ENCODE measurements around the gene LRP11. TPM values are rescaled to one million over a fixed set of nuclear protein-coding genes. Genes with fewer than 3 reads are reported as not detected.

Gene LRP11
- total RNA-seq, 1 experiment from 2014 or later: 14.8 TPM

DNA sequence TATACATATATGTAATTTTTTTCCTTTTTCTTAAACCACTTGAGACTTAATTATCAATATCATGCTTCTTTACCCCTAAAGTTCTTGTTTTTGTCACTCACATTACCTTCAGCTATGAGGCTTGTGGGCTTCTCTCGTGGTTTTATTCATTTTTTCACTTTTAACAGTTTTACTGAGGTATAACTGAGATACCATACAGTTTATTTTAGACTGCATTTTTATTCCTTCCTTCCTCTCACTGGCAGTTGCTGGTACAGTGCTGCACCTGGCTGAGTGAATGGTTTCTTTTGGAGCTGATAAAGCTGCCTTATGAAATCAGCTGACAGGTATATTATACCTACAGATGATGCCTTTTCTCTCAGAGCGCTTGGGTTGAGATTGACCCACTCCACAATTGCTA, 54.4 kb downstream of the LRP11 start:
- Mint-ChIP-seq H3K27ac (no peak overlapping the region), H3K27me3 (ENCODE audit: low read depth) (no peaks in the 10 kb centered on the region), H3K4me1 (no peaks in the 10 kb centered on the region), H3K9me3 (no peaks in the 10 kb centered on the region), H3K36me3 (ENCODE audit: insufficient read depth in 1 of 3, low read depth in 3 of 3) (peaks cover 0 to 18% (median 2%) of the 10 kb centered on the region in 3 experiments; a peak in 4 of 7 replicates), H3K4me3 (no peak overlapping the region)
- Histone ChIP-seq H3K23me2 (ENCODE audit: insufficient read length, low read depth, low read length, poor library complexity, severe bottlenecking) (no peaks in the 10 kb centered on the region), H2BK20ac (ENCODE audit: low read depth, low read length, poor library complexity, severe bottlenecking) (no peak overlapping the region), H2BK15ac (ENCODE audit: low read depth, low read length) (no peak overlapping the region), H4K20me1 (ENCODE audit: control insufficient read depth, insufficient read depth, insufficient read length) (no peaks in the 10 kb centered on the region), H3K27me3 (ENCODE audit: insufficient read depth, low read length) (no peaks in the 10 kb centered on the region), H3K14ac (ENCODE audit: insufficient read depth, low read length) (no peak overlapping the region), H3K56ac (ENCODE audit: insufficient read length, low read depth, low read length) (no peak overlapping the region), H3T11ph (ENCODE audit: low read length) (no peak overlapping the region), H3K4ac (ENCODE audit: low read depth, low read length) (no peak overlapping the region), H4K5ac (ENCODE audit: insufficient read length, low read depth, low read length) (no peak overlapping the region), H4K8ac (replicated peaks; ENCODE audit: insufficient read length, low read depth, low read length) (no peak overlapping the region), H3K9me3 (ENCODE audit: control insufficient read depth, low read depth, low read length) (no peaks in the 10 kb centered on the region), H3K79me2 (ENCODE audit: insufficient read depth, low read length) (no peaks in the 10 kb centered on the region), H2BK5ac (ENCODE audit: insufficient read length, low read length) (no peak overlapping the region), H3K4me2 (ENCODE audit: insufficient read depth, insufficient read length, low read length) (no peak overlapping the region), H3K27ac (ENCODE audit: insufficient read length, low read depth, low read length) (no peak overlapping the region), H3K18ac (ENCODE audit: insufficient read length, low read depth, low read length) (no peak overlapping the region), H3K23ac (ENCODE audit: insufficient read length, low read depth, low read length) (no peak overlapping the region), H2AFZ (ENCODE audit: low read length) (no peak overlapping the region), H2BK120ac (ENCODE audit: low read depth, low read length, poor library complexity, severe bottlenecking) (no peak overlapping the region), H3K9ac (ENCODE audit: extremely low read depth, insufficient read length, low read length) (no peak overlapping the region), H4K91ac (ENCODE audit: insufficient read length, low read depth, low read length) (no peak overlapping the region), H3K4me1 (ENCODE audit: insufficient read depth, low read length) (no peaks in the 10 kb centered on the region), H2BK12ac (ENCODE audit: insufficient read length, low read depth, low read length) (no peak overlapping the region), H2AK5ac (ENCODE audit: insufficient read length, low read length) (no peak overlapping the region), H3K79me1 (ENCODE audit: insufficient read depth, low read depth, low read length, poor library complexity, severe bottlenecking) (no peaks in the 10 kb centered on the region)
- no CpG with 5 or more reads among the region's 2 CpGs for WGBS (ENCODE audit: extremely low coverage, insufficient read length, low lambda C conversion rate)
- DNase-seq: no peak
- TF ChIP-seq, protein P1, sequence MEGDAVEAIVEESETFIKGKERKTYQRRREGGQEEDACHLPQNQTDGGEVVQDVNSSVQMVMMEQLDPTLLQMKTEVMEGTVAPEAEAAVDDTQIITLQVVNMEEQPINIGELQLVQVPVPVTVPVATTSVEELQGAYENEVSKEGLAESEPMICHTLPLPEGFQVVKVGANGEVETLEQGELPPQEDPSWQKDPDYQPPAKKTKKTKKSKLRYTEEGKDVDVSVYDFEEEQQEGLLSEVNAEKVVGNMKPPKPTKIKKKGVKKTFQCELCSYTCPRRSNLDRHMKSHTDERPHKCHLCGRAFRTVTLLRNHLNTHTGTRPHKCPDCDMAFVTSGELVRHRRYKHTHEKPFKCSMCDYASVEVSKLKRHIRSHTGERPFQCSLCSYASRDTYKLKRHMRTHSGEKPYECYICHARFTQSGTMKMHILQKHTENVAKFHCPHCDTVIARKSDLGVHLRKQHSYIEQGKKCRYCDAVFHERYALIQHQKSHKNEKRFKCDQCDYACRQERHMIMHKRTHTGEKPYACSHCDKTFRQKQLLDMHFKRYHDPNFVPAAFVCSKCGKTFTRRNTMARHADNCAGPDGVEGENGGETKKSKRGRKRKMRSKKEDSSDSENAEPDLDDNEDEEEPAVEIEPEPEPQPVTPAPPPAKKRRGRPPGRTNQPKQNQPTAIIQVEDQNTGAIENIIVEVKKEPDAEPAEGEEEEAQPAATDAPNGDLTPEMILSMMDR (conservative IDR thresholded peaks at IDR 0.05): no peak

Data from H9 (cell line).